SH-SY5Y (cell line): ENCODE data around the gene PGF.

Experiments used
- GATA2 ChIP-seq: IDR thresholded peaks from 2 replicates; pipeline ENCODE4 v1.6.1; 2011; ENCODE audit warnings: mild to moderate bottlenecking, low read depth, low read length
- GATA3 ChIP-seq: IDR thresholded peaks from 2 replicates; pipeline ENCODE4 v1.6.1; 2011; ENCODE audit warnings: low read depth, mild to moderate bottlenecking, low read length, moderate library complexity

GRCh38 chr14:74897642-74898041 lies 57.8 kb downstream of the PGF start:
- TF ChIP-seq GATA2 (no peak), GATA3 (no peak)
